ENCODE data around the gene DENND2A.
"Not testable (repeated sequence)": the region's sequence is repeated elsewhere in the genome, so short reads cannot be mapped to it uniquely, and the experiment has no call there.

Gene DENND2A

GRCh38 chr7:140526787-140527664 is 113.6 kb downstream of the DENND2A start:
- peak; percentile 53 for DNase-seq (ENCODE audit: insufficient read length, low spot score)
- FAIRE-seq = no peak
- no peak for TF ChIP-seq POLR2A (IDR thresholded peaks at IDR 0.05; ENCODE audit: low read depth, low read length)

GRCh38 chr7:140526214-140526613 is 114.4 kb downstream of the DENND2A start:
- FAIRE-seq (no peak), DNase-seq (ENCODE audit: insufficient read length, low spot score) (no peak)
- no peak for TF ChIP-seq POLR2A (IDR thresholded peaks at IDR 0.05; ENCODE audit: low read depth, low read length)

- no peak for TF ChIP-seq POLR2A (IDR thresholded peaks at IDR 0.05; ENCODE audit: low read depth, low read length)
- DNase-seq (ENCODE audit: insufficient read length, low spot score) = no peak
- FAIRE-seq = no peak
Observed at GRCh38 chr7:140525743-140526142, 114.9 kb downstream of the DENND2A start.

- no peak for TF ChIP-seq POLR2A (IDR thresholded peaks at IDR 0.05; ENCODE audit: low read depth, low read length)
- DNase-seq (ENCODE audit: insufficient read length, low spot score) (no peak), FAIRE-seq (no peak)
Observed at GRCh38 chr7:140521421-140521820, 119.2 kb downstream of the DENND2A start.

GRCh38 chr7:140519007-140519399 is 121.6 kb downstream of the DENND2A start:
- TF ChIP-seq POLR2A (IDR thresholded peaks at IDR 0.05; ENCODE audit: low read depth, low read length) = no peak
- no peak for FAIRE-seq
- no peak for DNase-seq (ENCODE audit: insufficient read length, low spot score)

- TF ChIP-seq POLR2A (IDR thresholded peaks at IDR 0.05; ENCODE audit: low read depth, low read length) = no peak
- DNase-seq (ENCODE audit: insufficient read length, low spot score) = no peak
- FAIRE-seq = no peak
Observed at GRCh38 chr7:140518370-140519006, 122.1 kb downstream of the DENND2A start.

GRCh38 chr7:140517546-140518369 is 122.9 kb downstream of the DENND2A start:
- no peak for TF ChIP-seq POLR2A (IDR thresholded peaks at IDR 0.05; ENCODE audit: low read depth, low read length)
- peak; percentile 89 for DNase-seq (ENCODE audit: insufficient read length, low spot score)
- FAIRE-seq = peak; percentile 87

GRCh38 chr7:140512317-140513000 is 128.2 kb downstream of the DENND2A start:
- no peak for TF ChIP-seq POLR2A (IDR thresholded peaks at IDR 0.05; ENCODE audit: low read depth, low read length)
- DNase-seq (ENCODE audit: insufficient read length, low spot score) = no peak
- no peak for FAIRE-seq

- TF ChIP-seq POLR2A (IDR thresholded peaks at IDR 0.05; ENCODE audit: low read depth, low read length) = no peak
Observed at GRCh38 chr7:140509789-140510188, 130.8 kb downstream of the DENND2A start.

GRCh38 chr7:140507556-140507955 is 133.1 kb downstream of the DENND2A start:
- FAIRE-seq; DNase-seq (ENCODE audit: insufficient read length, low spot score): not testable (repeated sequence)

More at GRCh38 chr7:140509789-140510188, 130.8 kb downstream of the DENND2A start:
- DNase-seq (ENCODE audit: insufficient read length, low spot score) = no peak
- FAIRE-seq = no peak

- FAIRE-seq (no peak), DNase-seq (ENCODE audit: insufficient read length, low spot score) (no peak)
- no peak for TF ChIP-seq POLR2A (IDR thresholded peaks at IDR 0.05; ENCODE audit: low read depth, low read length)
Observed at GRCh38 chr7:140506788-140507464, 133.7 kb downstream of the DENND2A start.

- TF ChIP-seq POLR2A (IDR thresholded peaks at IDR 0.05; ENCODE audit: low read depth, low read length) = no peak
- FAIRE-seq = no peak
- DNase-seq (ENCODE audit: insufficient read length, low spot score) = no peak
Observed at GRCh38 chr7:140501966-140502365, 138.6 kb downstream of the DENND2A start.

- DNase-seq (ENCODE audit: insufficient read length, low spot score); FAIRE-seq: not testable (repeated sequence)
Observed at GRCh38 chr7:140497807-140498206, 142.8 kb downstream of the DENND2A start.
